ENCODE data around the gene NSUN4.
"Not testable (repeated sequence)": the region's sequence is repeated elsewhere in the genome, so short reads cannot be mapped to it uniquely, and the experiment has no call there.

The NSUN4 gene

GRCh38 chr1:46340404-46341221, at the start of gene NSUN4:
Gene NSUN4 (plus strand): TSS chr1:46340807. CDS start chr1:46340827, 20 bp downstream.
- peak; percentile 65 for DNase-seq

- DNase-seq = no peak
These were observed 45.3 kb upstream of the NSUN4 start for GRCh38 chr1:46295306-46295705.

- no peak for DNase-seq
These were observed 42.2 kb upstream of the NSUN4 start for GRCh38 chr1:46298387-46298786.

GRCh38 chr1:46300673-46301405, 39.8 kb upstream of the NSUN4 start:
- no peak for DNase-seq

- DNase-seq = no peak
These were observed 39.2 kb upstream of the NSUN4 start for GRCh38 chr1:46301406-46301807.

- no peak for DNase-seq
These were observed 38.6 kb upstream of the NSUN4 start for GRCh38 chr1:46301808-46302640.

GRCh38 chr1:46302641-46303037, 38.0 kb upstream of the NSUN4 start:
- DNase-seq = no peak

GRCh38 chr1:46303038-46303871, 37.4 kb upstream of the NSUN4 start, which contains the start of the genes LRRC41 and UQCRH:
Gene LRRC41 (minus strand): TSS chr1:46303616. CDS start chr1:46303322, 294 bp downstream.
Gene UQCRH (plus strand): TSS chr1:46303698. CDS start chr1:46303767, 69 bp downstream.
- DNase-seq = peak; percentile 82

- DNase-seq = no peak
These were observed 36.7 kb upstream of the NSUN4 start for GRCh38 chr1:46303872-46304326.

GRCh38 chr1:46306159-46306530, 34.5 kb upstream of the NSUN4 start:
- DNase-seq = no peak

- no peak for DNase-seq
These were observed 31.0 kb upstream of the NSUN4 start for GRCh38 chr1:46309401-46310159.

- DNase-seq = no peak
These were observed 30.3 kb upstream of the NSUN4 start for GRCh38 chr1:46310321-46310720.

- DNase-seq = no peak
These were observed 24.8 kb upstream of the NSUN4 start for GRCh38 chr1:46315669-46316403.

- no peak for DNase-seq
These were observed 23.3 kb upstream of the NSUN4 start for GRCh38 chr1:46317323-46317722.

- DNase-seq = not testable (repeated sequence)
These were observed 21.3 kb upstream of the NSUN4 start for GRCh38 chr1:46319301-46319700.

- peak; percentile 47 for DNase-seq
These were observed 20.4 kb upstream of the NSUN4 start for GRCh38 chr1:46319960-46320914.

GRCh38 chr1:46322191-46322590, 18.4 kb upstream of the NSUN4 start:
- not testable (repeated sequence) for DNase-seq

- DNase-seq = not testable (repeated sequence)
These were observed 15.1 kb upstream of the NSUN4 start for GRCh38 chr1:46325285-46326076.

All from NCI-H524 treated with DMSO at 0.1 percent for 48 hours (cell line).